CD14-positive monocyte (primary cell): Measurements from ENCODE around the gene WASF1. TPM values are rescaled to one million over a fixed set of nuclear protein-coding genes. Genes with fewer than 3 reads are reported as not detected.
A peak's percentile ranks its signal among the peaks of the same experiment; 100 is the strongest.

Source experiments
- DNase-seq, 3 donors: peaks; one replicate each; pipeline ENCODE4 v3.0.0-alpha.2; 2011 to 2022
- H2AFZ ChIP-seq: 2 replicates; pipeline ENCODE4 v1.6.0; 2012; ENCODE audit warnings: mild to moderate bottlenecking, low read depth, low read length, inconsistent platforms; ENCODE audit not compliant: insufficient read depth, poor library complexity, severe bottlenecking
- H3K27ac ChIP-seq, 2 donors: 1 replicate in 1 of 2; 2 replicates in 1 of 2; pipeline ENCODE4 v1.5.1; 2012 to 2013; ENCODE audit warnings: low read length in 2 of 2, control low read depth in 1 of 2, inconsistent platforms in 1 of 2, low read depth in 1 of 2, mild to moderate bottlenecking in 1 of 2
- H3K27me3 ChIP-seq, 2 donors: one replicate each; pipeline versions ENCODE4 v1.6.0 to v1.6.1; 2011 to 2013; ENCODE audit warnings: low read length in 2 of 2; ENCODE audit not compliant: control insufficient read depth in 2 of 2, insufficient read depth in 2 of 2
- H3K36me3 ChIP-seq, 2 donors: replicated peaks in 1 of 2; 1 replicate in 1 of 2; 2 replicates in 1 of 2; pipeline versions ENCODE4 v1.5.1 to v1.6.1; 2012 to 2013; ENCODE audit warnings: low read length in 2 of 2, control low read depth in 1 of 2, inconsistent platforms in 1 of 2, mild to moderate bottlenecking in 1 of 2; ENCODE audit not compliant: insufficient read depth in 2 of 2, control insufficient read depth in 1 of 2
- H3K4me1 ChIP-seq, 2 donors: 1 replicate in 1 of 2; 2 replicates in 1 of 2; pipeline versions ENCODE4 v1.5.1 to v1.6.1; 2012 to 2013; ENCODE audit warnings: low read length in 2 of 2, control low read depth in 1 of 2, inconsistent platforms in 1 of 2, mild to moderate bottlenecking in 1 of 2, moderate library complexity in 1 of 2; ENCODE audit not compliant: insufficient read depth in 2 of 2, control insufficient read depth in 1 of 2
- H3K4me2 ChIP-seq: replicated peaks from 2 replicates; pipeline ENCODE3; 2012; ENCODE audit warnings: low read length, moderate library complexity, mild to moderate bottlenecking; ENCODE audit not compliant: poor library complexity, severe bottlenecking; ENCODE audit errors: extremely low read depth
- H3K4me3 ChIP-seq, 3 experiments: fragments of 200-600 bp in 1 of 3; sonication (generic) in 1 of 3; replicated peaks in 1 of 3; 1 replicate in 2 of 3; 2 replicates in 1 of 3; pipeline ENCODE4 v1.5.1; 2011 to 2013; ENCODE audit warnings: low read length in 3 of 3, mild to moderate bottlenecking in 3 of 3, control low read depth in 2 of 3, low read depth in 2 of 3, inconsistent platforms in 1 of 3, moderate library complexity in 1 of 3
- H3K79me2 ChIP-seq: 2 replicates; pipeline ENCODE4 v1.6.0; 2012; ENCODE audit warnings: mild to moderate bottlenecking, control low read depth, inconsistent platforms, low read length, moderate library complexity; ENCODE audit not compliant: insufficient read depth
- H3K9ac ChIP-seq: 2 replicates; pipeline ENCODE4 v1.6.0; 2017; ENCODE audit warnings: low read length, mild to moderate bottlenecking; ENCODE audit not compliant: insufficient read depth, poor library complexity, severe bottlenecking
- H3K9me3 ChIP-seq, 2 donors: replicated peaks in 1 of 2; 1 replicate in 1 of 2; 2 replicates in 1 of 2; pipeline versions ENCODE4 v1.5.1 to v1.6.1; 2012 to 2013; ENCODE audit warnings: low read length in 2 of 2, control low read depth in 1 of 2; ENCODE audit not compliant: control insufficient read depth in 1 of 2, insufficient read depth in 1 of 2
- H4K20me1 ChIP-seq: 2 replicates; pipeline ENCODE4 v1.6.0; 2012; ENCODE audit warnings: mild to moderate bottlenecking, low read length, control low read depth, moderate library complexity; ENCODE audit not compliant: insufficient read depth
- H3K27ac Mint-ChIP-seq, 7 donors: one replicate each; pipeline ENCODE4 v1.8.0; 2020; ENCODE audit warnings: mild to moderate bottlenecking in 7 of 7, mixed read lengths in 7 of 7, moderate library complexity in 6 of 7, inconsistent platforms in 2 of 7
- H3K27me3 Mint-ChIP-seq, 3 donors: one replicate each; pipeline ENCODE4 v1.8.0; 2021 to 2022; ENCODE audit warnings: low read depth in 3 of 3, mild to moderate bottlenecking in 3 of 3, mixed read lengths in 3 of 3, moderate library complexity in 3 of 3, inconsistent platforms in 1 of 3
- H3K36me3 Mint-ChIP-seq, 2 donors: one replicate each; pipeline ENCODE4 v1.8.0; 2020; ENCODE audit warnings: mixed read lengths in 2 of 2, inconsistent platforms in 1 of 2, mild to moderate bottlenecking in 1 of 2
- H3K4me1 Mint-ChIP-seq: one replicate; pipeline ENCODE4 v1.8.0; 2020; ENCODE audit warnings: mild to moderate bottlenecking, mixed read lengths
- H3K4me3 Mint-ChIP-seq, 2 donors: one replicate each; pipeline ENCODE4 v1.8.0; 2020; ENCODE audit warnings: mild to moderate bottlenecking in 2 of 2, mixed read lengths in 2 of 2, moderate library complexity in 1 of 2
- H3K9me3 Mint-ChIP-seq, 7 donors: one replicate each; pipeline ENCODE4 v1.8.0; 2020 to 2022; ENCODE audit warnings: mixed read lengths in 7 of 7, mild to moderate bottlenecking in 6 of 7, moderate library complexity in 6 of 7, inconsistent platforms in 2 of 7
- WGBS: methylation state at CpG from one replicate; pipeline ENCODE4 v1.1.5; 2013; ENCODE audit warnings: missing lambda C conversion rate; ENCODE audit not compliant: insufficient coverage; 5-methylcytosine and 5-hydroxymethylcytosine counted together
- intact Hi-C, 2 donors: fragments of 100-400 bp; cut with micrococcal nuclease; formaldehyde crosslinking; loops; one replicate each; pipeline versions ENCODE4 v1.15.0 to v1.15.1; 2023
- polyA plus RNA-seq, 3 donors: library from polyadenylated mRNA; depleted of rRNA in 1 of 3; unstranded in 2 of 3; stranded (reverse) in 1 of 3; fragments of 300-500 nt in 2 of 3; fragments of >200 nt in 1 of 3; fragmentation: Illumina TruSeq in 2 of 3; gene quantifications; 1 replicate in 2 of 3; 2 replicates in 1 of 3; pipeline ENCODE4 v1.2.3, GENCODE V29; 2012 to 2021
- TF ChIP-seq, protein P1 (sequence below): fragments of 200-600 bp; IDR thresholded peaks from one replicate; pipeline ENCODE4 v1.8.0; 2022; ENCODE audit warnings: antibody characterized with exemption, mild to moderate bottlenecking

Gene WASF1
- polyA plus RNA-seq, 3 donors: 0.32 to 1.7 (median 1.4) TPM

DNA sequence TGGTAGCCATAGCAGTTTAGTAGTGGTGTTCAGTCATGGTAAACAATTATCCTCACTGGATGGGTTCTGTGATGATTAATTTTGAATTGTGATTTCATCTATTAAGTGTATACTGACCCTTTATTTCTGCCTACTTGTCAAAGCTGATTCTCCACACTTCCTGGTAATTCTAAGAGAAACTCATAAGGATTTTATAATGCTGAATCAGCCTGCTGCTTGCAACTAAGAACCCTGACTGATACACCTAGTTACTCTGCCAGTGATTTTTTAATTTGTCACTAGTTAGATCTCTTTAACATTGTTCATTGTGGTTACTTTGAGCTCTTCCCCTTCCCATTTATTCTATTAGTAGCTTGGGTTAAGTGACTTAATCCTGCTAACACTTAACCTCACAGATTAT is 9.3 kb upstream of the WASF1 start:
- peaks cover 0 to 2% (median 0%) of the 10 kb centered on the region in 7 donors for H3K9me3 Mint-ChIP-seq
- peaks cover 94% of the 10 kb centered on the region for H3K79me2 ChIP-seq
- H3K27me3 Mint-ChIP-seq: no peaks in the 10 kb centered on the region
- H3K27ac Mint-ChIP-seq: peak overlapping the region in 2 of 7 donors; percentile 47 to 61
- no peak overlapping the region for H3K4me3 Mint-ChIP-seq
- H3K9me3 ChIP-seq: no peaks in the 10 kb centered on the region
- H3K36me3 ChIP-seq: peaks cover 6 to 13% of the 10 kb centered on the region in 2 donors
- H3K4me3 ChIP-seq: no peak overlapping the region
- intact Hi-C loops: loop anchor here in 1 of 2 donors (10.0 kb wide), 1 partner anchor 494 kb away; the partner anchor contains the start of genes AK9 and FIG4
- H3K27me3 ChIP-seq: no peaks in the 10 kb centered on the region
- H3K27ac ChIP-seq: peak overlapping the region in 1 of 2 donors; percentile 12
- TF ChIP-seq, protein P1, sequence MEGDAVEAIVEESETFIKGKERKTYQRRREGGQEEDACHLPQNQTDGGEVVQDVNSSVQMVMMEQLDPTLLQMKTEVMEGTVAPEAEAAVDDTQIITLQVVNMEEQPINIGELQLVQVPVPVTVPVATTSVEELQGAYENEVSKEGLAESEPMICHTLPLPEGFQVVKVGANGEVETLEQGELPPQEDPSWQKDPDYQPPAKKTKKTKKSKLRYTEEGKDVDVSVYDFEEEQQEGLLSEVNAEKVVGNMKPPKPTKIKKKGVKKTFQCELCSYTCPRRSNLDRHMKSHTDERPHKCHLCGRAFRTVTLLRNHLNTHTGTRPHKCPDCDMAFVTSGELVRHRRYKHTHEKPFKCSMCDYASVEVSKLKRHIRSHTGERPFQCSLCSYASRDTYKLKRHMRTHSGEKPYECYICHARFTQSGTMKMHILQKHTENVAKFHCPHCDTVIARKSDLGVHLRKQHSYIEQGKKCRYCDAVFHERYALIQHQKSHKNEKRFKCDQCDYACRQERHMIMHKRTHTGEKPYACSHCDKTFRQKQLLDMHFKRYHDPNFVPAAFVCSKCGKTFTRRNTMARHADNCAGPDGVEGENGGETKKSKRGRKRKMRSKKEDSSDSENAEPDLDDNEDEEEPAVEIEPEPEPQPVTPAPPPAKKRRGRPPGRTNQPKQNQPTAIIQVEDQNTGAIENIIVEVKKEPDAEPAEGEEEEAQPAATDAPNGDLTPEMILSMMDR: no peak
- no peak for DNase-seq
- H3K9ac ChIP-seq: no peak overlapping the region
- H3K4me1 Mint-ChIP-seq: peaks cover 19% of the 10 kb centered on the region
- peaks cover 0 to 4% of the 10 kb centered on the region in 2 donors for H3K4me1 ChIP-seq
- no peak overlapping the region for H3K4me2 ChIP-seq
- peaks cover 14 to 25% of the 10 kb centered on the region in 2 donors for H3K36me3 Mint-ChIP-seq
- H4K20me1 ChIP-seq: peaks cover 99% of the 10 kb centered on the region
- H2AFZ ChIP-seq: no peak overlapping the region

DNA sequence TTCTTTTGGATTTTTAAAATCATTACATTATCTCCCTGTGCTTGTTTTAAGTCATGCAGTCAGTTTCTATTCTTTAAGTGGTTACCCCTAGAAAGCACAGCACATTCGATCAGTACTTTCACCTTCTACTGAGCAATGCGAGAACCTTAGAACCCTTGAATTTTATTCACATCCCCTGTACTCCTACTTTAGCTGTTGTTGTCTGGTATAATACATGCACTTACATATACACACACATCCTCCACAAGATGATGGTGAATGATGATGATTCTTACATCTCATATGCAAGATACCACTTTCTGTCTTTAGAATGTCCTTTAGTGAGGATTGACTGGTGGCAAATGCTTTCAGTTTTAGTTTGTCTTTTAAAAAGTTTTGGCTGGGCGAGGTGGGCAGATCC is 6.4 kb upstream of the WASF1 start:
- Histone ChIP-seq H3K27me3 (no peaks in the 10 kb centered on the region), H3K9ac (no peak overlapping the region), H3K4me2 (no peak overlapping the region), H3K9me3 (no peaks in the 10 kb centered on the region), H3K36me3 (peaks cover 0 to 4% of the 10 kb centered on the region in 2 donors), H3K4me1 (peaks cover 27 to 33% of the 10 kb centered on the region in 2 donors), H2AFZ (no peak overlapping the region), H4K20me1 (peaks cover 84% of the 10 kb centered on the region), H3K27ac (peak overlapping the region in 1 of 2 donors; percentile 54), H3K4me3 (no peak overlapping the region), H3K79me2 (peaks cover 100% of the 10 kb centered on the region)
- TF ChIP-seq, protein P1: no peak
- Mint-ChIP-seq H3K36me3 (peaks cover 6 to 17% of the 10 kb centered on the region in 2 donors), H3K4me1 (peaks cover 19% of the 10 kb centered on the region), H3K9me3 (peaks cover 0 to 2% (median 0%) of the 10 kb centered on the region in 7 donors), H3K27ac (peak overlapping the region in 4 of 7 donors; percentile 13 to 58 (median 34)), H3K27me3 (no peaks in the 10 kb centered on the region), H3K4me3 (no peak overlapping the region)
- no CpG with 5 or more reads among the region's 3 CpGs for WGBS
- intact Hi-C loops: loop anchor here in 1 of 2 donors (10.0 kb wide), 1 partner anchor 491 kb away; the partner anchor contains the start of genes AK9 and FIG4
- DNase-seq: no peak
